OCI-LY7 (cell line): Measurements from ENCODE around the gene MARCO.

Source experiments
- CTCF ChIP-seq: fragments of 200-600 bp; sonication (generic); conservative IDR thresholded peaks from 2 replicates; pipeline ENCODE4 v1.5.1; 2014; ENCODE audit warnings: mild to moderate bottlenecking, antibody characterized with exemption, low read length, moderate library complexity, mixed read lengths
- EZH2phosphoT487 ChIP-seq: fragments of 200-600 bp; sonication (generic); IDR thresholded peaks from 2 replicates; pipeline ENCODE4 v1.6.1; 2018; ENCODE audit warnings: low read depth, borderline replicate concordance, mild to moderate bottlenecking, mixed run types, antibody characterized with exemption, low read length, moderate library complexity, mixed read lengths

- TF ChIP-seq CTCF (no peak), EZH2phosphoT487 (no peak)
These were observed 87.3 kb downstream of the MARCO start for GRCh38 chr2:119029297-119029696.
